GM12892 (cell line): ENCODE results near the gene ASTE1.

Experiments used
- POLR2A ChIP-seq: IDR thresholded peaks from 2 replicates; pipeline ENCODE4 v1.6.1; 2011; ENCODE audit warnings: low read depth, low read length, control low read depth
- POLR2AphosphoS5 ChIP-seq: IDR thresholded peaks from 2 replicates; pipeline ENCODE4 v1.6.1; 2011; ENCODE audit warnings: low read depth, low read length, control low read depth

DNA sequence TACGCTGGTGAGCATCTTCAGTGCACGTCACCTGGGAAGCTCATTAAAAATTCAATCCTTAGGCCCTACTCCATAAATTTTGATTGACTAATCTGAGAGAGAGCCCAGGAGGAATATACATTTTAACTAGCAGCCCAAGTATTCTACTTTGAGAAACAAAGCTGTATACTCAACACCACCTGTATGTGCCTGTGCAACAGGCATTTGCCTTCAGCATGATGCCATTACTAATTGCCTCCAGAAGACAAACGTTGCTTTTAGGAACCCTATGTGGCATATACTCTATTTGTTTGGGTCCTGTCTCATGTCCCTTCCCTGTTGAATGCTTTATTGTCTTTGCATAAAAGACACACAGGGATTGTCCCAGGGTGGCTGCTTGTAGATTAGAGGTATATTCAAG, 7.7 kb downstream of the ASTE1 start:
- TF ChIP-seq POLR2A: no peak
- no peak for TF ChIP-seq POLR2AphosphoS5
